Measurements from ENCODE around the gene RASSF7.

The RASSF7 gene

DNA sequence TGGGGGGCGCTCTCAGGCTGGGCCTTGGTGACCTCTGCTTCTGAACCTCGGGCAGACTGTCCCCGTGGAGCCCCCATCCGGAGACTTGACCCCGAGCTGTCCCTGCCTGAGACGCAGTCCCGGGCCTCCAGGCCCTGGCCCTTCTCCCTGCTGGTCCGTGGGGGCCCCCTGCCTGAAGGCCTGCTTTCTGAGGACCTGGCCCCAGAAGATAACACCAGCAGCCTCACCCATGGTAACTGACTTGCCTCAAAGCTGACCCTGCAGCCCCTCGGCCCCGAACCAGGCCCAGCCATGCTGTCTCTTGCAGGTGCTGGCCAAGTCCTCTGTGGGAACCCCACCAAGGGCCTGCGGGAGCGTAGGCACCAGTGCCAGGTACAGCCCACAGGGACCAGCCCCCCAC is 9.2 kb upstream of the RASSF7 start:
- ATAC-seq (replicated peaks) (no peak), DNase-seq (no peak)
- Mint-ChIP-seq H3K36me3 (ENCODE audit: insufficient read depth) (peaks cover 6% of the 10 kb centered on the region), H3K9me3 (no peaks in the 10 kb centered on the region), H3K27me3 (no peaks in the 10 kb centered on the region), H3K4me3 (no peak overlapping the region), H3K4me1 (ENCODE audit: low read depth in 2 of 2) (no peaks in the 10 kb centered on the region), H3K27ac (no peak overlapping the region)

DNA sequence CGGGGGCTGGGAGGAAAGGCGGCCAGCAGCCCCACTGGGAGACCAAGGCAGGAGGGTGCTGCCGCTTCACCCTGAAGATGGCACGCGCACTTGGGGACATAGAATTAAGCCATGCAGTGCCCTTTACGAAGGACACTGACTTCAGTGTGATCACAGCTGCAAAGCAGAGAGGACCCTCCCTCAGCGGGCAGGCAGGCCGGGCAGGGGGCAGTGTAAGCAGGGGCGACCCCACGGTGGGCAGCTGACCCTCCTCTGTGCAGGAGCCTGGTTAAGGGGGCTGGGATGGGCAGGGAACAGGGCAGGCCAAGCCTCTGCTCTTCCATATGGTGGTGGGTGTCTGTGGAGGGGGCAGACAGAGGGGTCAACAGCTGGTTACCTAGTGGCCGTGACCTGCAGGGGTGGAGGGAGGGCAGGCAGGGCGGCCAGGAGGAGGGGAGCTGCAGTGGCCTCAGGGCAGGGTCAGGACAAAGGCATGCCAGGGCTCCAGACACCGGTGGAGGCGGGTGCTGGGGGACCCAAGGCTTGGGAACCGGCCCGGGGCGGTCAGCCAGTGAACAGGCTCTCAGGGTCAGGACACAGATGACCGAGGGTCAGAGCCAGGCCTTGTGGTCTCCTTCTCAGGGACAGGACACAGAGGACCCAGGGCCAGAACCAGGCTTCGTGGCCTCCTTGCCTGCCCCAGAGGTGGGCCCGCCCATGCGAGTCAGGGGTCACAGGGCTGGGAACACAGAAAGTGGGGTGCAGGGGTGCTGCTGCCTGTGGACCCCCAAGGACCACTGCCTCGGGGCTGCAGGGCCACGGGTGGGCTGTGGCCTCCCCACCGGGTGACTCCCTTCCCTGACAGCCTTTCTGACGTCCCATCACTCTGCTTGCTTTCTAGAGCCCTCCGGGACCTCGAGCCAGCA is 7.4 kb upstream of the RASSF7 start:
- Mint-ChIP-seq H3K4me1 (ENCODE audit: low read depth in 2 of 2) (peaks cover 0 to 5% of the 10 kb centered on the region in 2 donors), H3K27me3 (no peaks in the 10 kb centered on the region), H3K4me3 (peak overlapping the region; percentile 21 to 45), H3K9me3 (no peaks in the 10 kb centered on the region), H3K36me3 (ENCODE audit: insufficient read depth) (peaks cover 6% of the 10 kb centered on the region), H3K27ac (no peak overlapping the region)
- DNase-seq (no peak), ATAC-seq (replicated peaks) (no peak)

DNA sequence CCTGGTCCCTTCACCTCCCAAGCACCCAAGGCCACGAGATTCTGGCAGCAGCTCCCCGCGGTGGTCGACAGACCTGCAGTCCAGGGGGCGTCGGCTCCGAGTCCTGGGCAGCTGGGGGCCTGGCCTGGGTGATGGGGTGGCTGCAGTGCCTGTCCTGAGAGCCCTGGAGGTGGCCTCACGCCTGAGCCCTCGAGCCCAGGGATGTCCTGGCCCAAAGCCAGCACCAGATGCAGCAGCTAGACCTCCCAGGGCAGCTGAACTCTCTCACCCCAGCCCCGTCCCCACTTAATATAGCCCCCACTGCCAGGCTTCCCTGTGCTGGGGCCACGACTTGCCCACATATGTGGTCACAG is 6.8 kb upstream of the RASSF7 start:
- Mint-ChIP-seq H3K27me3 (no peaks in the 10 kb centered on the region), H3K36me3 (ENCODE audit: insufficient read depth) (peaks cover 6% of the 10 kb centered on the region), H3K4me1 (ENCODE audit: low read depth in 2 of 2) (peaks cover 0 to 5% of the 10 kb centered on the region in 2 donors), H3K27ac (no peak overlapping the region), H3K9me3 (no peaks in the 10 kb centered on the region), H3K4me3 (no peak overlapping the region)
- no peak for ATAC-seq (replicated peaks)
- no peak for DNase-seq

DNA sequence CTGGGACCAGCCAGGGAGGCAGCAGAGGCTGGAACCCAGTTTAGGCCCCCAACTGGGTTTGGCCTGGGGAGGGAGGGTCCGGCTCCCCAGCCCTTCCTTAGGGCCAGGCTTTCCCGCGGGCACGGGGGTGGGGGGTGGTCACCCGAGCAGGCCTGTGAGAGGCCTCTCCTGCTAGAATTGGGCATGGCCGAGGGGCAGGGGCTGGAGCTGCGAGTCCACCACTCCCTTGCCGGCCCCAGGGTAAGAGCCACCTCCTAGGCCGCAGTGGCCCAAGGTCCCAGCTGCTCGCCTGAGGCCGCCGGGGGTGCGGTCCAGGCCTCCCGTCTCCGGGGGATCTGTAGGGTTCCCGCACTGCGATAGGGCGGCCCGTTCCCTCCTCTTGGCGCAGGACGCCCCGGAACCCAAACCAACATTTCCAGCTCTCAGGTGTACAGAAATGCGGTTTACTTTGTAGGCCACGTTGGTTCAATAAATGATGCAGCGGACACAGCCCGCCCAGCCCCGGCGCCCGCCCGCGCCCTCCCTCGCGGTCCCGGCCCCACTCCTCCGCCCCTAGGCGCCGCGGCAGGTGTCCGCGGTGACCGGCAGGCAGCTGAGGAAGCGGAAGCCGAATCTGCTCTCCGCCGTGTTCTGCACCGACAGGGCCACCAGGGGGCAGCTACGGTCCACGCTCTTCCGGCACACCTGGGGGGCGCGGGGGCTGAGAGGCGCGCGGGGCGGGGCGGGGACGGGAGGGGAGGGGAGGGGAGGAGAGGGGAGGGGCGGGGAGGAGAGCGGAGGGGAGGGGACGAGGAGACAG is 6.1 kb upstream of the RASSF7 start:
- peak overlapping the region; percentile 50 for H3K4me3 Mint-ChIP-seq
- no peaks in the 10 kb centered on the region for H3K27me3 Mint-ChIP-seq
- peak; percentile 86 for ATAC-seq (replicated peaks)
- H3K27ac Mint-ChIP-seq, result no peak overlapping the region
- H3K9me3 Mint-ChIP-seq, result no peaks in the 10 kb centered on the region
- peaks cover 0 to 5% of the 10 kb centered on the region in 2 donors for H3K4me1 Mint-ChIP-seq (ENCODE audit: low read depth in 2 of 2)
- peaks cover 9% of the 10 kb centered on the region for H3K36me3 Mint-ChIP-seq (ENCODE audit: insufficient read depth)
- peak; percentile 62 to 74 (median 67) for DNase-seq

DNA sequence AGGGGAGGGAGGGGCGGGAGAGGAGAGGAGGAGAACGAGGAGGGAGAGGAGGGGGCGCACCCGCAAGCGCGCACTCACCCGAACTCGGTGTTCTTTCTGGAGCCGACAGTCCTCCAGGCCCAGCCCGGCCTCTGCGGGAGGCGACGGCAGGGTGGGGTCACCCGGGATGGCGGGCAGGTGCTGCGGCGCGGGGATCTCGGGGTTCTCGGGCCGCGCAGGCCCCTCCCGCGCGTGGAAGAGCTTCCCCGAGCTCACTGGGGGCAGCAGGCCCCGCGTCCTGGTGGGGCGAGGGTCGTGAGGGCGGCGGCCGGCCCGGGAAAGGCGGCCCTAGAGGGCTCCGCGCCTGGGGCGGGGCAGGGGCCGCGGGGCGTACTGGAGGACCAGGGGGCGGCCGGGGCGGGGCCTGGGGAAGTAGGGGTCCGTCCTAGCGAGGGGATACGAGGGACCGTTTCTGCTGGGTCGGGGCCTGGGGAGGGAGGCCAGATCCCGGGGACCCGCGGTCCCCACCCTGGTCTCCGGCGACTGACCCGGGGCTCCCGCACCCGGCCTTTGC is 5.5 kb upstream of the RASSF7 start:
- Mint-ChIP-seq H3K9me3 (no peaks in the 10 kb centered on the region), H3K4me1 (ENCODE audit: low read depth in 2 of 2) (peaks cover 5 to 9% of the 10 kb centered on the region in 2 donors), H3K36me3 (ENCODE audit: insufficient read depth) (peaks cover 15% of the 10 kb centered on the region), H3K27ac (no peak overlapping the region), H3K27me3 (no peaks in the 10 kb centered on the region), H3K4me3 (peak overlapping the region; percentile 50)
- DNase-seq (no peak), ATAC-seq (replicated peaks) (peak; percentile 22)

DNA sequence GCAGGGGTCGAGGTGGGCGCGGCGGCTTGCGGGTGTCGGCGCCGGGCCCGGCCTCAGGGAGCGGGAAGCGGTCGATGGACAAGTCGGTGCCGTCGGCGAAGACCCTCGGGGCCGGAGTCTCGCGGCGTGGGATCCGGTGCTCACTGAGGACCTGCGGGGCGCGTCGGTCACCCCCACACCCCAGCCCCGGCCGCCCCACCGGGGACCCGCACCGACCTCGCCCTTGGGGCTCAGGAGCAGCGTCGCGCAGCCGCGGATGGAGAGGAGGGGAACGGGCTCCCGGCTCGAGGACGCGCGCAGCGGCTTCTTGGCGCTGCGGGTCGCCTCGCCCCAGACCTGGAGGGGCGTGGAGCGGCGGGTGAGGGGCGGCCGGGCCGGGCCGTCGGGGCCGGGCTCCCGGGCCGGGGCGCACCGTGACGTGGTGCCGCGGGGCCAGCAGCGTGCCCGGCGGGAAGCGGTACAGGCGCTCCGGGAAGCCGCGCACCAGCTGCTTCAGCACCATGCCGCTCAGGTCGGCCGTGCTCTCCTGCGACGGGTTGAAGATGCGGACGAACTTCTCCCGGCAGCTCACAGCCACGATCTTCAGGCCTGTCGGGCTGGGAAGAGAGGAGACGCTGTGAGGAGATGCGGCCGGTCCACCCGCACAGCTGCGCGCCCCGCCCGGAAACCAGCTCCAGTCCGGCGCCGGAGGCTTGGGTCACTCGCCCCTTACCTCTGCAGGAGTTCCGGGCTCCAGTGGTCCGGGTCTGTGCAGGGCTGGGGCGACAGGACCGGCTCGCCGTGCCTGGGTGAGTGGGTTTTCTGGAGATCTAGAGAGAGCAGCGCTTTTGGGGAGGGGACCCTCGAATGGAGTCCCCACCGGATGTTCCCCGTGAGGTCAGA is 4.7 kb upstream of the RASSF7 start:
- H3K27me3 Mint-ChIP-seq, result no peaks in the 10 kb centered on the region
- peaks cover 20% of the 10 kb centered on the region for H3K36me3 Mint-ChIP-seq (ENCODE audit: insufficient read depth)
- H3K9me3 Mint-ChIP-seq, result no peaks in the 10 kb centered on the region
- H3K27ac Mint-ChIP-seq, result peak overlapping the region in 1 of 2 donors; percentile 29
- ATAC-seq (replicated peaks) (no peak), DNase-seq (no peak)
- H3K4me3 Mint-ChIP-seq, result peak overlapping the region; percentile 37 to 50
- H3K4me1 Mint-ChIP-seq (ENCODE audit: low read depth in 2 of 2), result peaks cover 5 to 9% of the 10 kb centered on the region in 2 donors

DNA sequence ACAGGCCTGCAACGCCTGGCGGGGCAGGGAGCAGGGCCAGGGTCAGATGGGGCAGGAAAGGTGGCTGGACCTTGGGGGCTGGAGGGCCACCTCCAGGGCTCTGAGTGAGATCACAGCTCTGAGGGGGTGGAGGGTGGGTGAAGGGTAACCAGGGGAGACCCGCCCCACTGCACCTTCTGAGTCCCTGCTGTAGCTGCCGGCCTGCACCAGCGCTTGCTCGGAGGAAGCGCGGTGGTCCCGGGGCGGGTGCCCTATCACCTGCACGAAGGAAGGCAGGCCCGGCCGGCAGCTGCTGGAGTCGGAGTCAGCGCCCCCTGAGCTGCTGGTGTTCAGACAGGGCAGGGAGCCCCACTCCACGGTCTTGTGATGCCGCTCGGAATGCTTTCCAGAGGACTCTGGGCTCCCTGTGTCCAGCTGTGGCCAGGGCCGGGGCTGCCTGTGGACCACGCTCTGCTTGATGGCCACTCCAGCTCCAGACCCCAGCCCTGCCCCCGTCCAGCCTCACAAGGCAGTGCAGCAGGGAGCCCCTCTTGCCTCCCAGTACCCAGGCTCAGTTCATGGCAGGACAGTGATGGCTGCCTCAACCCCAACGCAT is 4.0 kb upstream of the RASSF7 start:
- ATAC-seq (replicated peaks), result no peak
- H3K27me3 Mint-ChIP-seq, result no peaks in the 10 kb centered on the region
- no peaks in the 10 kb centered on the region for H3K9me3 Mint-ChIP-seq
- peaks cover 5 to 14% of the 10 kb centered on the region in 2 donors for H3K4me1 Mint-ChIP-seq (ENCODE audit: low read depth in 2 of 2)
- H3K27ac Mint-ChIP-seq, result peak overlapping the region in 1 of 2 donors; percentile 29
- no peak for DNase-seq
- peaks cover 24% of the 10 kb centered on the region for H3K36me3 Mint-ChIP-seq (ENCODE audit: insufficient read depth)
- H3K4me3 Mint-ChIP-seq, result peak overlapping the region; percentile 37 to 43

DNA sequence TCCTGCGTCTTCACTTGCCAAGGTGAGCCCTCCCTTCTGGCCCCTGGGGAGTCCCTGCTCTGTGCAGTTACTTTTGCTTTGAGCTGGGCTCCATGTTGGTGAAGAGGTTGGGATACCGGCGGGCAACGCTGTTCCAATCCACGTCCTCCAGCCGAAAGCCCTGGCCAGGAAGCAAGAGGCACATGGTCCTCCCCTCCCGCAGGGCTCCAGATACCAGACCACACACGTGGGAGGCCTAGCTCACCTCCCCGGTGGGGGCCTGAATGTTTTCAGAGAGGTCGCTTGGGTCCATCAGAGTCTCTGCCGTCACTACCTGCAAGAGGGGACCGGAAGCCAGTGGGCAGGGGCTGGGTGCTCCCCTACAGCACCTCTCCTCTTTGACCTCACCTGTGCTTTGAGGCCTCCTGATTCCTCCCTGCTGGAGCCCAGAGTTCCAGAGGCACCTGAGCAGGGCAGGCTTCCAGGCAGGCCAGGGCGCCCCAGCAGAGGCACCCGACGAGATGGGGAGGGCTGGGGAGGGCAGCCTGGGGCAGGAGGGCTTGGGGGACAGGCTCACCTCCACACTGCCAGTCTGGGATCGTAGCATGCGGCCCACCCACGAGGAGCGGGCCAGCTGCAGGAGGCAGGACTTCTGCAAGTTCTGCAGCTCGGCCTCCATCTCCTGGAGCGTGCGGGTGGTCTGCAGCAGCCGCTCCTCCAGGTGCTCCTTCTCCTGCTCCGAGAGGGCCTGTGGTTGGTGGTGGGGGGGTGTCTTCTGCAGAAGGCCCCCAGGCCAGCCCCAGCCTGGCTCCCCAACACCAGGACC is 3.2 kb upstream of the RASSF7 start:
- ATAC-seq (replicated peaks) (no peak), DNase-seq (no peak)
- peaks cover 25% of the 10 kb centered on the region for H3K36me3 Mint-ChIP-seq (ENCODE audit: insufficient read depth)
- H3K4me1 Mint-ChIP-seq (ENCODE audit: low read depth in 2 of 2), result peaks cover 5 to 14% of the 10 kb centered on the region in 2 donors
- H3K27ac Mint-ChIP-seq, result no peak overlapping the region
- H3K9me3 Mint-ChIP-seq, result no peaks in the 10 kb centered on the region
- H3K4me3 Mint-ChIP-seq, result no peak overlapping the region
- no peaks in the 10 kb centered on the region for H3K27me3 Mint-ChIP-seq

DNA sequence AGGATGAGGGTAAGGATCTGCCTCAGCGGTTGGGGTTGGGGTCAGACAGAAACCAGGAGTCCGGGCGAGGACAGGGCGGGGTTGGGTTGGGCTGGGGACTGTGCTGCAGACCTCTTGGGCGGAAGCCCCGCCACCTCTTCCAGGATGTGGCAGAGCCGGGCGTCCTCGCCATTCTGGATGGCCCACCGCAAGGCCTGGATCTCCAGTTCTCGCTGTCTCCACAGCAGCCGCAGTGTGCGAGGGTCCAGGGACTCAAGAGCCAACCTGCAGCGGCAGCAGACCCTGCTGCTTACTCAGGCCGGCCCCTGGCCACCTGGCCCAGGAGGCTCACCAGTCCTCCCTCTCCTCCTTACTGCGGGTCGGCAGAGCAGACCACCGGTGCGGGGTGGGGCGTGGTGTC is 2.3 kb upstream of the RASSF7 start:
- Mint-ChIP-seq H3K4me1 (ENCODE audit: low read depth in 2 of 2) (peaks cover 5 to 14% of the 10 kb centered on the region in 2 donors), H3K36me3 (ENCODE audit: insufficient read depth) (peaks cover 25% of the 10 kb centered on the region), H3K27ac (no peak overlapping the region), H3K9me3 (no peaks in the 10 kb centered on the region), H3K27me3 (no peaks in the 10 kb centered on the region), H3K4me3 (no peak overlapping the region)
- DNase-seq, result no peak
- ATAC-seq (replicated peaks), result no peak

DNA sequence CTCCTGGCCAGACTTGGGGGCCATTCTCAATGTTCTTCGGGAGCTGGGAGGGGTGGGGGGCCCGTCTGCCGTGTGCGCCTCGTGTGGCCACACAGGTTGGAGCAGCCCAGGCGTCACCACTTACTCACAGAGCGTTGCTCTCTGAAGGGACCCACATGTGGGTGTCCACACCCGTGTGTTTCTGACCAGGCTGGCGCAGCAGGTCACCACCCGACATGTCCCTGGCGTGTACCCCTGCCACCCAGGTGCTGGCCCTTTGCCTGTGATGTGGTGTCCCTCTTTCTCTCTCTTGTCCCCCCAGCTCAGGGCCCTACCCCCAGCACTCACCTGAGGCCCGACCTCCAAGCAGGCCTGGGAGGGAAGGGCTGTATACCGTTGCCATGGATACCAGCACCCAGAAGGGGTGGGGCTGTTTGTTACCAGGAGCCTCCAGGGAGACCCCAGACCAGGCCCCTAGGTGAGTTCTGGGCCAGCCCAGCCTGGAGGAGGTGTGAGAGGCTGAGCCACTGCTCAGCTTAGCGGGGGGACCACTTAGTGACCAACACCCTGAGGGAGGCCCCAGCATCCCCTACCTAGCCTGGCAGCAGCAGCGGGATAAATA is 1.6 kb upstream of the RASSF7 start:
- no peaks in the 10 kb centered on the region for H3K27me3 Mint-ChIP-seq
- no peak for ATAC-seq (replicated peaks)
- peaks cover 25% of the 10 kb centered on the region for H3K36me3 Mint-ChIP-seq (ENCODE audit: insufficient read depth)
- H3K27ac Mint-ChIP-seq, result peak overlapping the region in 1 of 2 donors; percentile 89
- H3K4me3 Mint-ChIP-seq, result peak overlapping the region; percentile 84 to 87
- H3K9me3 Mint-ChIP-seq, result no peaks in the 10 kb centered on the region
- no peak for DNase-seq
- peaks cover 5 to 16% of the 10 kb centered on the region in 2 donors for H3K4me1 Mint-ChIP-seq (ENCODE audit: low read depth in 2 of 2)

DNA sequence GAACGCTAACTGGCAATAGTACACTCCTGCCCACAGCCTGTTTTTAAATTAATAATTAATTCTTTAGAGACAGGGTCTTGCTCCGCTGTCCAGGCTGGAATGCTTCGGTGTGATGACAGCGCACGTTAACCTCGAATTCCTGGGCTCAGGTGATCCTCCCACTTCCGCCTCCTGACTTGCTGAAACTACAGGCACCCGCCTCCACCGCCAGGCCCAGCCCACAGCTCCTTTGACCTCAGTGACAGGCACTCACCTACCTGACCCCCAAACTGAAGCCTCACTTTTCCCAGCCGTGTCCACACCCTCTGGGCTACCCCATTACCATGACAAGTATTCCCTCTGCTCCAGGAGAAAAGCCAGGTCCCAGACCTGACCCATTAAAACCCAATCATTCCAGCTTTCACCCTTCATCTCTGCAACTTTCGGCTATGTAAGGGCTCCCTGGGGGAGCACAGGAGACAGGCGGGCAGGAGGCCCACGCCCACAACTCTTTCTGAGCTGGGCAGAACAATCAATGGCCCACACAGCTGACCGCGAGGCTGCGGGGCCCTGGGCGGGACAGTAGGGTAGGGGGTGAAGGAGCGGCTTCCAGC is 962 bp upstream of the RASSF7 start:
- peaks cover 5 to 16% of the 10 kb centered on the region in 2 donors for H3K4me1 Mint-ChIP-seq (ENCODE audit: low read depth in 2 of 2)
- no peaks in the 10 kb centered on the region for H3K27me3 Mint-ChIP-seq
- H3K27ac Mint-ChIP-seq, result peak overlapping the region; percentile 25 to 89
- no peak for ATAC-seq (replicated peaks)
- peak overlapping the region; percentile 84 to 87 for H3K4me3 Mint-ChIP-seq
- DNase-seq, result no peak
- peaks cover 25% of the 10 kb centered on the region for H3K36me3 Mint-ChIP-seq (ENCODE audit: insufficient read depth)
- no peaks in the 10 kb centered on the region for H3K9me3 Mint-ChIP-seq

Data from effector memory CD8-positive, alpha-beta T cell (primary cell).